Measurements from ENCODE around the gene GIT2. TPM values are rescaled to one million over a fixed set of nuclear protein-coding genes. Genes with fewer than 3 reads are reported as not detected.
A peak's percentile ranks its signal among the peaks of the same experiment; 100 is the strongest.

Gene GIT2
- total and polyA plus RNA-seq, 2 of the 13 experiments (the other 11 are each of a cell fraction or from before 2014, with no cell fraction given), result 18.4 to 19.8 TPM

- TF ChIP-seq MTA1 (CRISPR knock-in tag; IDR thresholded peaks at IDR 0.05; ENCODE audit: borderline replicate concordance) (no peak), ZNF160 (CRISPR knock-in tag; IDR thresholded peaks at IDR 0.05) (no peak), NR2F1 (CRISPR knock-in tag; IDR thresholded peaks at IDR 0.05) (no peak), ZNF619 (CRISPR knock-in tag; IDR thresholded peaks at IDR 0.05) (no peak), ZBTB33 (CRISPR knock-in tag; IDR thresholded peaks at IDR 0.05) (peak; percentile 46), NFATC3 (CRISPR knock-in tag; IDR thresholded peaks at IDR 0.05) (0 out of 2 replicates have a peak, but pooled peaks have one; percentile 64), HNRNPLL (IDR thresholded peaks at IDR 0.05; ENCODE audit: low read depth, low read length, poor library complexity, severe bottlenecking) (peak; percentile 86), ZFX (CRISPR knock-in tag; IDR thresholded peaks at IDR 0.05; ENCODE audit: low read depth) (peak; percentile 60; the same call in 1 of the 2 replicates), ELF1 (CRISPR knock-in tag; IDR thresholded peaks at IDR 0.05) (peak; percentile 81), ISX (CRISPR knock-in tag; conservative IDR thresholded peaks at IDR 0.05) (0 out of 2 replicates have a peak, but pooled peaks have one; percentile 55), MTF2 (CRISPR knock-in tag; IDR thresholded peaks at IDR 0.05; ENCODE audit: borderline replicate concordance) (peak; percentile 84; the same call in 1 of the 2 replicates), ZNF567 (CRISPR knock-in tag; IDR thresholded peaks at IDR 0.05; ENCODE audit: borderline replicate concordance) (peak; percentile 91; the same call in 1 of the 2 replicates), PHF21A (CRISPR knock-in tag; IDR thresholded peaks at IDR 0.05) (peak; percentile 80; the same call in 1 of the 2 replicates), SRF (IDR thresholded peaks at IDR 0.05; ENCODE audit: low read depth, low read length) (peak; percentile 34; the same call in 1 of the 2 replicates), PHF8 (CRISPR knock-in tag; IDR thresholded peaks at IDR 0.05) (peak; percentile 56; the same call in 1 of the 2 replicates)
- TF ChIP-seq, protein P1, sequence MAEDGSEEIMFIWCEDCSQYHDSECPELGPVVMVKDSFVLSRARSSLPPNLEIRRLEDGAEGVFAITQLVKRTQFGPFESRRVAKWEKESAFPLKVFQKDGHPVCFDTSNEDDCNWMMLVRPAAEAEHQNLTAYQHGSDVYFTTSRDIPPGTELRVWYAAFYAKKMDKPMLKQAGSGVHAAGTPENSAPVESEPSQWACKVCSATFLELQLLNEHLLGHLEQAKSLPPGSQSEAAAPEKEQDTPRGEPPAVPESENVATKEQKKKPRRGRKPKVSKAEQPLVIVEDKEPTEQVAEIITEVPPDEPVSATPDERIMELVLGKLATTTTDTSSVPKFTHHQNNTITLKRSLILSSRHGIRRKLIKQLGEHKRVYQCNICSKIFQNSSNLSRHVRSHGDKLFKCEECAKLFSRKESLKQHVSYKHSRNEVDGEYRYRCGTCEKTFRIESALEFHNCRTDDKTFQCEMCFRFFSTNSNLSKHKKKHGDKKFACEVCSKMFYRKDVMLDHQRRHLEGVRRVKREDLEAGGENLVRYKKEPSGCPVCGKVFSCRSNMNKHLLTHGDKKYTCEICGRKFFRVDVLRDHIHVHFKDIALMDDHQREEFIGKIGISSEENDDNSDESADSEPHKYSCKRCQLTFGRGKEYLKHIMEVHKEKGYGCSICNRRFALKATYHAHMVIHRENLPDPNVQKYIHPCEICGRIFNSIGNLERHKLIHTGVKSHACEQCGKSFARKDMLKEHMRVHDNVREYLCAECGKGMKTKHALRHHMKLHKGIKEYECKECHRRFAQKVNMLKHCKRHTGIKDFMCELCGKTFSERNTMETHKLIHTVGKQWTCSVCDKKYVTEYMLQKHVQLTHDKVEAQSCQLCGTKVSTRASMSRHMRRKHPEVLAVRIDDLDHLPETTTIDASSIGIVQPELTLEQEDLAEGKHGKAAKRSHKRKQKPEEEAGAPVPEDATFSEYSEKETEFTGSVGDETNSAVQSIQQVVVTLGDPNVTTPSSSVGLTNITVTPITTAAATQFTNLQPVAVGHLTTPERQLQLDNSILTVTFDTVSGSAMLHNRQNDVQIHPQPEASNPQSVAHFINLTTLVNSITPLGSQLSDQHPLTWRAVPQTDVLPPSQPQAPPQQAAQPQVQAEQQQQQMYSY (CRISPR knock-in tag; IDR thresholded peaks at IDR 0.05), result peak; percentile 57
- TF ChIP-seq, protein P2, sequence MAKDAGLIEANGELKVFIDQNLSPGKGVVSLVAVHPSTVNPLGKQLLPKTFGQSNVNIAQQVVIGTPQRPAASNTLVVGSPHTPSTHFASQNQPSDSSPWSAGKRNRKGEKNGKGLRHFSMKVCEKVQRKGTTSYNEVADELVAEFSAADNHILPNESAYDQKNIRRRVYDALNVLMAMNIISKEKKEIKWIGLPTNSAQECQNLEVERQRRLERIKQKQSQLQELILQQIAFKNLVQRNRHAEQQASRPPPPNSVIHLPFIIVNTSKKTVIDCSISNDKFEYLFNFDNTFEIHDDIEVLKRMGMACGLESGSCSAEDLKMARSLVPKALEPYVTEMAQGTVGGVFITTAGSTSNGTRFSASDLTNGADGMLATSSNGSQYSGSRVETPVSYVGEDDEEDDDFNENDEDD (CRISPR knock-in tag; IDR thresholded peaks at IDR 0.05; ENCODE audit: borderline replicate concordance), result peak; percentile 56; the same call in 1 of the 2 replicates
- TF ChIP-seq, protein P3, sequence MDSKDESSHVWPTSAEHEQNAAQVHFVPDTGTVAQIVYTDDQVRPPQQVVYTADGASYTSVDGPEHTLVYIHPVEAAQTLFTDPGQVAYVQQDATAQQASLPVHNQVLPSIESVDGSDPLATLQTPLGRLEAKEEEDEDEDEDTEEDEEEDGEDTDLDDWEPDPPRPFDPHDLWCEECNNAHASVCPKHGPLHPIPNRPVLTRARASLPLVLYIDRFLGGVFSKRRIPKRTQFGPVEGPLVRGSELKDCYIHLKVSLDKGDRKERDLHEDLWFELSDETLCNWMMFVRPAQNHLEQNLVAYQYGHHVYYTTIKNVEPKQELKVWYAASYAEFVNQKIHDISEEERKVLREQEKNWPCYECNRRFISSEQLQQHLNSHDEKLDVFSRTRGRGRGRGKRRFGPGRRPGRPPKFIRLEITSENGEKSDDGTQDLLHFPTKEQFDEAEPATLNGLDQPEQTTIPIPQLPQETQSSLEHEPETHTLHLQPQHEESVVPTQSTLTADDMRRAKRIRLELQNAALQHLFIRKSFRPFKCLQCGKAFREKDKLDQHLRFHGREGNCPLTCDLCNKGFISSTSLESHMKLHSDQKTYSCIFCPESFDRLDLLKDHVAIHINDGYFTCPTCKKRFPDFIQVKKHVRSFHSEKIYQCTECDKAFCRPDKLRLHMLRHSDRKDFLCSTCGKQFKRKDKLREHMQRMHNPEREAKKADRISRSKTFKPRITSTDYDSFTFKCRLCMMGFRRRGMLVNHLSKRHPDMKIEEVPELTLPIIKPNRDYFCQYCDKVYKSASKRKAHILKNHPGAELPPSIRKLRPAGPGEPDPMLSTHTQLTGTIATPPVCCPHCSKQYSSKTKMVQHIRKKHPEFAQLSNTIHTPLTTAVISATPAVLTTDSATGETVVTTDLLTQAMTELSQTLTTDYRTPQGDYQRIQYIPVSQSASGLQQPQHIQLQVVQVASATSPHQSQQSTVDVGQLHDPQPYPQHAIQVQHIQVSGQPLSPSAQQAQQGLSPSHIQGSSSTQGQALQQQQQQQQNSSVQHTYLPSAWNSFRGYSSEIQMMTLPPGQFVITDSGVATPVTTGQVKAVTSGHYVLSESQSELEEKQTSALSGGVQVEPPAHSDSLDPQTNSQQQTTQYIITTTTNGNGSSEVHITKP (CRISPR knock-in tag; IDR thresholded peaks at IDR 0.05; ENCODE audit: low read depth), result peak; percentile 99
These were observed 2.9 kb upstream of the GIT2 start, which contains the start of gene ANKRD13A (continued) for GRCh38 chr12:109998904-109999648.

Measured in HepG2 (cell line).